ENCODE data around the gene TMEM219. TPM values are rescaled to one million over a fixed set of nuclear protein-coding genes. Genes with fewer than 3 reads are reported as not detected.
"Not testable (repeated sequence)": the region's sequence is repeated elsewhere in the genome, so short reads cannot be mapped to it uniquely, and the experiment has no call there.

Gene TMEM219
- polyA plus RNA-seq, 4 donors: 104 to 134 (median 113) TPM

GRCh38 chr16:30009990-30010843 lies 48.3 kb downstream of the TMEM219 start:
- DNase-seq (ENCODE audit: low read depth in 4 of 4, low spot score in 2 of 4): no peak

- DNase-seq (ENCODE audit: low read depth in 4 of 4, low spot score in 2 of 4): no peak
Observed at GRCh38 chr16:30010844-30011713, 49.2 kb downstream of the TMEM219 start, which contains the start of gene DOC2A. Gene DOC2A, minus strand, starts transcription at chr16:30011027. Its CDS starts 805 bp downstream, at chr16:30010222.

DNA sequence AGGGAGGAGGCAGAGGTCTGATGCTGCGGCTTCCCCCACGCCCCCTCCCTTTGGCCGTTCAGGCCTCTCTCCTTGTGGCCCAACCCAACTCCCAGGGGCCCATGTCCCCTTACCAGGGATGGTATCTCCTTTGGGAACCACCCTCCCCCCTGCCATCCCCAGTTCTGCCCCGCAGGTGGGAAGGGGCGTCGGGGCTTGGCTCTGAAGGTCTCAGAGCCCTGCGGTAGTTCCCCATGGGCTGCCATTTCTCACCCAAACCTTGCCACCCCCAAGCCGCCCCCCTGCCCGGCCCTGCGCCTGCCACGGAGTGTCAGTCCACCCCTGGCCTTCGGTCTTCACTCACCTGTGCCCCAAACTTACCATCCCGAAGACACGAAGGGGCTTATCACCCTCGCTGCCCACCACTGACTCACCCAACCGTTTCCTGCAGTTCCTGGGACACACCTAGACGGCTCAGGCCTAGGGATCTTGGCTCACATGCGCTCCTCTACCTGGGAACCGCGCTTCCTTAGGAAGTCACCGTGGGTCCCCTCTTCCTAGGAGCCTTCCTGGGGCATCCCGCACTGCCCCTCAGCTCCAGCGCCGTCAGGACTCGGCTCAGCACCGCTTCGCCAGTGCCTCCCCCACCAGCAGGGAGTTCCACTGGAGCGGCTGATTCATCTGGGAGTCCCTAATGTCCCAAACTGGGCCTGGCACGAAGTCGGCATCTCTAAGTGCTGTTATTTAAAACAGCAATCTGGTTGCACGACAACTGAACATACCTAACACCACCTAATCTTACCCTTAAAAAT lies 50.0 kb downstream of the TMEM219 start:
- no peak for DNase-seq (ENCODE audit: low read depth in 4 of 4, low spot score in 2 of 4)

- DNase-seq (ENCODE audit: low read depth in 4 of 4, low spot score in 2 of 4): not testable (repeated sequence)
Observed at GRCh38 chr16:30012598-30012997, 50.7 kb downstream of the TMEM219 start.

DNA sequence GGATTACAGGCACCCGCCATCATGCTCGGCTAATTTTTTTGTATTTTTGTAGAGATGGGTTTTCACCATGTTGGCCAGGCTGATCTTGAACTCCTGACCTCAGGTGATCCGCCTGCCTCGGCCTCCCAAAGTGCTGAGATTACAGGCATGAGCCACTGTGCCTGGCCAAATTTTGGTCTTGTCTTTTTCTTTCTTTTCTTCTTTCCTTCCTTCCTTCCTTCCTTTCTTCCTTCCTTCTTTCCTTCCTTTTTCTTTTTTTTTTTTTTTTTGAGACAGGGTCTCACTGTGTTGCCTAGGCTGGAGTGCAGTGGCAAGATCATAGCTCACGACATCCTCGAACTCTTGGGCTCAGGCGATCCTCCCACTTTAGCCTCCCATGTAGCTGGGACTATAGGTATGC lies 53.6 kb downstream of the TMEM219 start:
- not testable (repeated sequence) for DNase-seq (ENCODE audit: low read depth in 4 of 4, low spot score in 2 of 4)

DNA sequence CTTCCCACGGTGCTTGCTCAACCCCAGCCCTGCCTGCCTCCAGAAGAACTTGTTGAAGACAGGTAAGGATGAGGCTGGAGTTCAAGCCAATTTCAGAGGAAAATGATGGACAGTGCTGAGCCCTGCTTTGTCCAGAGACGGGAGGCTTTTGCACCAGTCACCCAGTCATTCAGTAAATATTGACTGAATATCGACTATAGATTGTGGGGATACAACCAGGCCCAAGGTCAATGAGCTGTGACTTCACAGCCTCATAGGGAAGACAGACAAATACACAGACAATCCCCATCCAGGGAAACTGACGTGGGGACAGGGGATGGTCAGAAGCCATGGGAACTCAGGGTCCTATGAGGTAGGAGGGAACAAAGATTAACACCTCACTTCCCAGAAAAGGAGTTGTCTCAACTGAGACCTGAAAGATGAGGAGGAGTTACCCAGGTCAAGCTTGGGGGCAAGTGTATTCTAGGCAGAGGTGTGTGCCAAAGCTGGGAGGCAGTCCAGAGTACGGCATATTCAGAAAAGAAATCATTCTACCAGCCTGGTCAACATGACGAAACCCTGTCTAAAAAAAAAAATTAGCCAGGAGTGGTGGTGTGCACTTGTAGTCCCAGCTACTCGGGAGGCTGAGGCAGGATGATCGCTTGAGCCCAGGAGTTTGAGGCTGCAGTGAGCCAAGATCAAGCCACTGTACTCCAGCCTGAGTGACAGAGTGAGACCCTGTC lies 54.8 kb downstream of the TMEM219 start:
- DNase-seq (ENCODE audit: low read depth in 4 of 4, low spot score in 2 of 4): no peak

- no peak for DNase-seq (ENCODE audit: low read depth in 4 of 4, low spot score in 2 of 4)
Observed at GRCh38 chr16:30017277-30017656, 55.4 kb downstream of the TMEM219 start.

- DNase-seq (ENCODE audit: low read depth in 4 of 4, low spot score in 2 of 4): not testable (repeated sequence)
Observed at GRCh38 chr16:30017937-30018336, 56.1 kb downstream of the TMEM219 start.

- no peak for DNase-seq (ENCODE audit: low read depth in 4 of 4, low spot score in 2 of 4)
Observed at GRCh38 chr16:30018731-30019158, 56.9 kb downstream of the TMEM219 start.

Other genes with a start within 250 kb of the TMEM219 start
- gene C16orf54, start 216.1 kb upstream of the TMEM219 start, polyA plus RNA-seq (ENCODE audit: insufficient read length in 4 of 4): under 1 TPM; 0.22 to 0.29 (median 0.25) TPM
- under 1 TPM in 2 of 4 donors, not detected in 2; 0.06 to 0.07 TPM for gene ZG16, start 183.8 kb upstream of the TMEM219 start, polyA plus RNA-seq (ENCODE audit: insufficient read length in 4 of 4)
- gene KIF22, start 171.3 kb upstream of the TMEM219 start, polyA plus RNA-seq (ENCODE audit: insufficient read length in 4 of 4): 10 to 100 TPM; 63.1 to 82.6 (median 74.4) TPM
- 100 to 1,000 TPM; 275 to 382 (median 342) TPM for gene MAZ, start 155.6 kb upstream of the TMEM219 start, polyA plus RNA-seq (ENCODE audit: insufficient read length in 4 of 4)
- 10 to 100 TPM; 10.0 to 28.8 (median 18.2) TPM for gene PRRT2, start 149.9 kb upstream of the TMEM219 start, polyA plus RNA-seq (ENCODE audit: insufficient read length in 4 of 4)
- 10 to 100 TPM; 26.0 to 49.1 (median 42.5) TPM for gene PAGR1, start 145.9 kb upstream of the TMEM219 start, polyA plus RNA-seq (ENCODE audit: insufficient read length in 4 of 4)
- gene MVP, start 141.6 kb upstream of the TMEM219 start, polyA plus RNA-seq (ENCODE audit: insufficient read length in 4 of 4): 10 to 100 TPM; 20.0 to 24.2 (median 21.9) TPM
- 100 to 1,000 TPM in 2 of 4 donors, 10 to 100 TPM in 2; 90.2 to 134 (median 109) TPM for gene CDIPT, start 98.9 kb upstream of the TMEM219 start, polyA plus RNA-seq (ENCODE audit: insufficient read length in 4 of 4)
- 10 to 100 TPM; 10.4 to 15.9 (median 13.0) TPM for gene SEZ6L2, start 62.5 kb upstream of the TMEM219 start, polyA plus RNA-seq (ENCODE audit: insufficient read length in 4 of 4)
- 1 to 10 TPM in 2 of 4 donors, under 1 TPM in 2; 0.62 to 1.1 (median 0.98) TPM for gene ASPHD1, start 61.6 kb upstream of the TMEM219 start, polyA plus RNA-seq (ENCODE audit: insufficient read length in 4 of 4)
- gene KCTD13, start 35.9 kb upstream of the TMEM219 start, polyA plus RNA-seq (ENCODE audit: insufficient read length in 4 of 4): 10 to 100 TPM; 10.5 to 34.1 (median 22.2) TPM
- gene TAOK2, start 11.8 kb downstream of the TMEM219 start, polyA plus RNA-seq (ENCODE audit: insufficient read length in 4 of 4): 10 to 100 TPM; 35.4 to 60.5 (median 52.2) TPM
- gene HIRIP3, start 33.5 kb downstream of the TMEM219 start, polyA plus RNA-seq (ENCODE audit: insufficient read length in 4 of 4): 10 to 100 TPM; 17.3 to 21.9 (median 19.8) TPM
- gene INO80E, start 34.2 kb downstream of the TMEM219 start, polyA plus RNA-seq (ENCODE audit: insufficient read length in 4 of 4): 10 to 100 TPM; 36.3 to 70.3 (median 55.2) TPM
- gene DOC2A, start 48.9 kb downstream of the TMEM219 start, polyA plus RNA-seq (ENCODE audit: insufficient read length in 4 of 4): 1 to 10 TPM; 1.4 to 4.8 (median 3.7) TPM
- gene C16orf92, start 61.1 kb downstream of the TMEM219 start, polyA plus RNA-seq (ENCODE audit: insufficient read length in 4 of 4): not detected
- 1 to 10 TPM in 3 of 4 donors, under 1 TPM in 1; 0.90 to 1.8 (median 1.3) TPM for gene TLCD3B, start 69.2 kb downstream of the TMEM219 start, polyA plus RNA-seq (ENCODE audit: insufficient read length in 4 of 4)
- 100 to 1,000 TPM; 469 to 648 (median 516) TPM for gene ALDOA, start 103.7 kb downstream of the TMEM219 start, polyA plus RNA-seq (ENCODE audit: insufficient read length in 4 of 4)
- gene PPP4C, start 113.9 kb downstream of the TMEM219 start, polyA plus RNA-seq (ENCODE audit: insufficient read length in 4 of 4): 100 to 1,000 TPM in 3 of 4 donors, 10 to 100 TPM in 1; 84.6 to 114 (median 105) TPM
- 1 to 10 TPM in 3 of 4 donors, under 1 TPM in 1; 0.93 to 2.4 (median 1.7) TPM for gene TBX6, start 129.8 kb downstream of the TMEM219 start, polyA plus RNA-seq (ENCODE audit: insufficient read length in 4 of 4)
- gene YPEL3, start 134.1 kb downstream of the TMEM219 start, polyA plus RNA-seq (ENCODE audit: insufficient read length in 4 of 4): 10 to 100 TPM; 44.5 to 78.0 (median 68.7) TPM
- 10 to 100 TPM in 3 of 4 donors, 1 to 10 TPM in 1; 9.8 to 17.5 (median 12.8) TPM for gene GDPD3, start 151.5 kb downstream of the TMEM219 start, polyA plus RNA-seq (ENCODE audit: insufficient read length in 4 of 4)
- 100 to 1,000 TPM in 1 of 4 donors, 10 to 100 TPM in 3; 80.6 to 100 (median 87.3) TPM for gene MAPK3, start 161.1 kb downstream of the TMEM219 start, polyA plus RNA-seq (ENCODE audit: insufficient read length in 4 of 4)
- gene CORO1A, start 221.5 kb downstream of the TMEM219 start, polyA plus RNA-seq (ENCODE audit: insufficient read length in 4 of 4): 10 to 100 TPM in 2 of 4 donors, 1 to 10 TPM in 2; 7.6 to 15.3 (median 11.2) TPM
- 10 to 100 TPM; 25.8 to 48.3 (median 30.7) TPM for gene BOLA2B, start 231.6 kb downstream of the TMEM219 start, polyA plus RNA-seq (ENCODE audit: insufficient read length in 4 of 4)
- gene SLX1A, start 231.8 kb downstream of the TMEM219 start, polyA plus RNA-seq (ENCODE audit: insufficient read length in 4 of 4): 10 to 100 TPM; 16.4 to 38.3 (median 30.9) TPM
- 10 to 100 TPM in 3 of 4 donors, 1 to 10 TPM in 1; 2.9 to 16.8 (median 14.2) TPM for gene SULT1A3, start 237.2 kb downstream of the TMEM219 start, polyA plus RNA-seq (ENCODE audit: insufficient read length in 4 of 4)